Stimulated activated CD8-positive, alpha-beta memory T cell treated with anti-CD3 and anti-CD28 coated beads, Interleukin-12 subunit alpha, Interleukin-12 subunit beta, amount 100 ng/mL, for 4 hours (primary cell): ENCODE data around the gene KLHL6.
A peak's percentile ranks its signal among the peaks of the same experiment; 100 is the strongest.
"Not testable (repeated sequence)": the region's sequence is repeated elsewhere in the genome, so short reads cannot be mapped to it uniquely, and the experiment has no call there.

Experiments
- DNase-seq: peaks from one replicate; pipeline ENCODE4 v3.0.0-alpha.2; 2020; ENCODE audit warnings: low read depth

The KLHL6 gene, protein sequence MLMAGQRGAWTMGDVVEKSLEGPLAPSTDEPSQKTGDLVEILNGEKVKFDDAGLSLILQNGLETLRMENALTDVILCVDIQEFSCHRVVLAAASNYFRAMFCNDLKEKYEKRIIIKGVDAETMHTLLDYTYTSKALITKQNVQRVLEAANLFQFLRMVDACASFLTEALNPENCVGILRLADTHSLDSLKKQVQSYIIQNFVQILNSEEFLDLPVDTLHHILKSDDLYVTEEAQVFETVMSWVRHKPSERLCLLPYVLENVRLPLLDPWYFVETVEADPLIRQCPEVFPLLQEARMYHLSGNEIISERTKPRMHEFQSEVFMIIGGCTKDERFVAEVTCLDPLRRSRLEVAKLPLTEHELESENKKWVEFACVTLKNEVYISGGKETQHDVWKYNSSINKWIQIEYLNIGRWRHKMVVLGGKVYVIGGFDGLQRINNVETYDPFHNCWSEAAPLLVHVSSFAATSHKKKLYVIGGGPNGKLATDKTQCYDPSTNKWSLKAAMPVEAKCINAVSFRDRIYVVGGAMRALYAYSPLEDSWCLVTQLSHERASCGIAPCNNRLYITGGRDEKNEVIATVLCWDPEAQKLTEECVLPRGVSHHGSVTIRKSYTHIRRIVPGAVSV

DNA sequence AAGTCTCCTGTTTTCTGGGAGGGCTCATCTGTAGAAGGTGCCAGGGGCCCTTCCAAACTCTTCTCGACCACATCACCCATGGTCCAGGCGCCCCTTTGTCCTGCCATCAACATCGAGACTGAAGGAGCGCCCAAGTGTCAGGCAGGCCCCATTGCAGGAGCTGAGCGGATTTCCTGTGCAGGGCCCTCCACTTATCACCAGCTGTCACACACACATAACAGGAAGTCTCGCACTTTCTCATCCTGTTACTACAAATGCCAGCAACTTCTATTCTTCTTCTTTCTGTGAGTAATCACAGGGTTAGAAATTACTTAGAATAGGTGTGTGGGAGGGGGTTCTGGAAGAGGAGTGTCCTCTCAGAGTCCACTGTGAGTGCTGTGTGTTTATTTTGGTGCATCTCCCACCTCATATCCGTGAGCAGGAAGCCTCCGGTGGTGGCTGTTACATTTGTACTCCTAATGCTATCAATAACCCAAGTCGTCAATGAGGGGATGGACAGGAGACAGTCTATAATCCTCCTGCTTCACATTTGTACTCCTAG, at the start of gene KLHL6:
KLHL6 (minus strand) TSS at position 166 of the 541 bp plus-strand sequence; CDS start at position 113, 53 bp downstream.
- DNase-seq = peak; percentile 43

DNA sequence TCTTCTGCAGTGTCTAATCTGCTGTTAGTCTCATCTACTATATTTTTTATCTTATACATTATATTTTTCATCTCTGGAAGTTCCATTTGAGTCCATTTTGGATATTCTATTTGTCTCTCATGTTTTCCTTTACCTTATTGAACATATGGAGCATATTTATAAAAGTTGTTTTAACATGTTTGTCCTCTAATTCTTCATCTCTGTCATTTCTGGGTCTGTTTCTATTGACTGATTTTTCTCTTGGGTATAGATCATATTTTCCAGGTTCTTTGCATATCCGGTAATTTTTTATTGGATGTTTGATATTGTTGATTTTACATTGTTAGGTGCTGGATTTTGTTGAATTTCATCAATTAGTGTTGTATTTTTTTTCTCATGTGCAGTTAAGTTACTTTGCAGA, 42.5 kb upstream of the KLHL6 start:
- no peak for DNase-seq

DNA sequence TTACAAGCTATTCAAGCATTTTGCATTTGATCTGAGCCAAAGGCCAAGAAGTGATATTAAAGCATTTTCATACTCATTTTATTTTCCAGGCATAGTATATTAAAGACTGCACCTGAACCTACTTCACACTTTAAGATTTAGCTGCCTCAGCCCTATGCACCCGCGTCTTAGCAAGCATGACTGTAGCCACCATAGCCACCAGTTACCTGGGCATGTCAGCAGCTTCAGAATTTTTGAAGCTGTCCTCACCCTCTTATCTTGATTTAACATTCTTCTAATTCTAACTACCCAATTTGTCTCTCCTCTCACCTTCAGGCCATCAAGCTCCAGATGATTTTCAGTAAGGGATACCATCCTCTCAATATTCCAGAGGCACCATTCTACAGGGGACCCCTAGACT, 39.1 kb upstream of the KLHL6 start:
- no peak for DNase-seq

DNA sequence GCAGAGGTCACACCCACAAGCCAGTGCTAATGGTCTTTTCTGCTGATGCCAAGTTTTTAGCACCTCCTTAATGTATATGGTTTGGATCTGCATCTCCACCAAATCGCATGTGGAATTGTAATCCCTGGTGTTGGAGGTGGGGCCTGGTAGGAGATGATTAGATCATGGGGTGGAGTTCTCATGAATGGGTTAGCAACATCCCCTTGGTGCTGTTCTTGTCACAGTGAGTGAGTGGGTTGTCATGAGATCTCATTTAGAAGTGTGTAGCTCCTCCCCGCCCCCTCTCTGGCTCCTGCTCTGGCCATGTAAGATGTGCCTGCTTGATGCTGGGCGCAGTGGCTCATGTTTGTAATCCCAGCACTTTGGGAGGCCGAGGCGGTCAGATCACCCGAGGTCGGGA, 37.3 kb upstream of the KLHL6 start:
- DNase-seq = no peak

- DNase-seq = no peak
Measured at GRCh38 chr3:183591881-183592521, 36.5 kb upstream of the KLHL6 start.

DNA sequence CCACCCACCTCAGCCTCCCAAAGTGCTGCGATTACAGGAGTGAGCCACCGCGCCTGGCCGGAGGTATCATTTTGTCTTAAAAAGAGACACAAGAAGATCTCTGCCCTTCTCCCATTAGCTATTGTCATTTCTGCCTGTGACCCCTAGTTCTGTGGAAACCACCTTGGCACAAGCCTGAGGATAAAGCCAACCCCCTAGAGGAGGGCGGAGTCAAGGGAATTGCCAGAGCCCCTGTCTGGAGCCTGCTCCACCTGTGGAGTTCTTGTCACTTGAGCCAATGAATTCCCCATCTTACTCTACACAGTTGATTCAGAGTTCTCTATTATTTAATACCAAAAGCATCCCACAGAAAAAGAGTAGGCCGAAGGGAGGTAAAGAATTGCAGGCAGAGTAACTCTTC, 34.9 kb upstream of the KLHL6 start:
- no peak for DNase-seq

DNA sequence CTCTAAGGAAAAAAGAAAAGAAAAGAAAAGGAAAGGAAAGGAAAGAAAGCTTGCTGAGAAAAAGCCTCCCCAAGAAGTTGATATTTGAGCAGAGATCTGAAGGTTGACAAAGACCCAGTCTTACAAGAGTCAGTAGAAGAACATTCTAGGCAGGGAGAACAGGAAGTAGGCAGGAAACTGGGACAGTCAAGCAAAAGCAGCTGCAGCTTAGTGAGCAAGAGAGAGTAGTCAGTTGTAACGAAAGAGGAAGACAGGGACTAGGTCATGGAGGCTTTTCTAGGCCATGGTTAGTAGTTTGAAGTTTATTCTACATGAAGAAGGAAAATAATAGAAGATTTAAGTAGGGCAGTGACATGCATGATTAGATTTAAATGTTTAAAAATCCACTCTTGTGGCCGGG, 31.8 kb upstream of the KLHL6 start:
- no peak for DNase-seq

DNA sequence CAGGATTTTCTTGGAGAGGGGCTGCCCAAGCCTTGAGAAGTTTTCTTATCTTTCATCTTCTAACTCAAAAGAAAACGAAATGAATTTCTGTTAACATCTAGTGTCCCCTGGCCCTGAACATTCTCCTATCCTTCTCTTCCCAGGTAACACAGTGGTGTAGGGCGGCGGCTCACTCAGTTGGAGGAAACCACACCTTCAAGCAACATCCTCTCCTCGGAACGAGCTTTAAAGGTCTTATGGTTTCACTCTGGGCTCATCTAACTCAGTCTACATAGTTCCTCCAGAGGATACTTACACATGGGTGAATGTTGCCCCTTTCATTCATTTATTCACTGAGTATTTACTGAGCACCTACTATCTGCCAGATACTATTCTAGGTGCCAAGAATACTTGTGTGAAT, 31.0 kb upstream of the KLHL6 start:
- DNase-seq = no peak

DNA sequence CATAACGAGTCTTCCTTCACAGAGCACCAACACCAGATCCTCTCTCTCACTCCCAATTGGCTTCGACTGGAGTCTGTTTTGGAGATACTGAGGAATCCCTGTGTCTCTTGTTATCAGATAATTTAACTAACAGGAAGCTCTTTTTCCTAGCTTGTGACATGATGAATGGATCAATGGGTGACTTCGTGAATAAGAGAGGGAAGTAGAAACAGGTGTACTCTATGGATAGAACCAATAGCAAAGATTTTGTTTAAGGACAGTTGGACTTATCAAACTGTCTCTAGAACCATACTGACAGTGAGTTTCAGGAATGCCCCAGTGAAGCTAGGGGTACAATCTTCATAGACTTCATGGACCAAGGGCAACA, 29.4 kb upstream of the KLHL6 start:
- DNase-seq = no peak

DNA sequence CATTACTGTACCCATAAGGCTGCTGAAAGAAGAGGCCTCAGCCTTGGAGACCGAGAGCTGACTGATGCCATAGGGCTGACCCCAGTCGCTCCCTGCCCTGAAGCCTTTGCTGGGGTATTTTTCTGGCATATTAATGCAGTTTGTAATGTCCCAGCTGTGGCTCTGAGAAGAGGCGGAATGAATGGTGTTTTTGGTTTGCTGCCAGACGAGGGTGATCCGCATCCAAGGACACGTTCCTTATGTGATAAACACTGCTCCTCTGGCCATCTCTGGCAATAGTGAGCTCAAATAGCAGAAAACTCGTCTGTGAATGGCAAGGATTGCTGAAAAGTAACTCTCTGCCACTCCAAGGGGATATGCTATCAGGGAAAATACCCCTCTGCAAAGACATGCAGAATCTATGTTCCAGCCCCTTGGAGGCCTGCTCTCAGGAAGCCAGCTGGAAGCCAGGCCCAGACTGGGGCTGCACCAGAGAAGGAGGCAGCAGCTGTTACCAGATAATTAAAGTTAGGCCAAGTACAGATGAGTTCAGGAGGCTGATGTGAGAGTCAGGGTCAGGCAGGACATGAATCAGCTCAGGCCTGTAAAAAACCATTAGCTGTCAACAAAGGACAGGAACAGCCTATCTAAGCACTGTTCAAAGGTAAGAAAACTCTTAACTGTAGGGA, 28.9 kb upstream of the KLHL6 start:
- DNase-seq = no peak

DNA sequence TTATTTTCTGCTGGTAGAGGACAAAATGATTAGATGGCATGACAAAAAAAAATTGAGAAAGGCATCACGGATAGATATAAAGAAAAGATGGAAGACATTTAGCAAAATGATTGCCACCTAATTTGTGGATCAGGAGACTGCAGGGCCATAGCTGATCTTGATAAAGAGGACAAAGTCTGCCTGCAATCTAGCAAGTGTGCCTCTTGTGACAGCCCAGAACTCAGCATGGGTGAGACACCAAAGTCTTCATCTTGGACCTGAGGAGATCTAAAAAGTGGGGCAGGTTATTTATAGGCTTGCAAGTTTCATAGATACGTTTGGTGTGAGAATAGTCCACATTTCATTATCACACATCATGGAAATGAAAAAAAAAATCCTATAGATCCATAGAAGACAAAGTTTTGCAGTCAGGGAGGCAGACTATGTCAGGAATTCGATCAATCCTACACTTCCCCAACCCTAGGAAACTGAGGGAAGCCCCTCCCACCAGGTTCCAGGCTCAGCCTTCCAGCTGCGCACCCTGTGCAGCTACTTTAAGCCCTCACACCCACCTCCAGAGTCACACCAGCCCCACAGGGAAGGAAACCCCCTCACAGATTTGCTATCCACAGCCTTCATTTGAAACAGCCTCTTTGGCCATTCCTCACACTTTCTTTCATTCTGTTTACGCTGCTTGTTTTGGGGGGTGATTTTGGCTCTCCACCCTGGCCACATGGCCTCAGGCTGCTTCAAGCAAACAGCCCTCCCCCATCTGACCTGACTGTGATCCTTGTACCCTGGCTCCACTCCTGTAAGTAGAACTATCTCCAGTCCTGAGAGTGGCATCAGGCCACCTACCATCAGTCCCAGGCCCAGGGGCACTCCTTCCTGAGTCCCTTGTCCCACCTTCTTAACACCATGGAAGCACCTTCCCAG, 28.1 kb upstream of the KLHL6 start:
- DNase-seq = no peak

DNA sequence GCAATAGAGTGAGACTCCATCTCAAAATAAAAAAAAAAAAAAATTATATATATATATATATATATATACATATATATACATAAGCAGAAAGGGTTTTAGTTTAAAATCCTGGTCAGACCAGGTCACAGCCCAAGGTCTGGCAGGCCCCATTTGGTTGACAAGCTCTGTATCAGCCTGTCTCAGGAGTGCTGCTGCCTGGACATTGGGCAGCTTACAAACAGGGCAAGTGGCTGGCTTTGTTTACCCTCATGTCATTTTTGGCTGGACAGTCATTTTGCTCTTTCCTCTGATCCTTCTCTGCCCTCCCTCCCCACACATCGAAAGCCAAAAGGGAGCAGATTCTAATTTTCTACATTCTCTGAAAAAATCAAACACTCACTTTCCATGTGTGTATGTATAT, 26.7 kb upstream of the KLHL6 start:
- DNase-seq = no peak

DNA sequence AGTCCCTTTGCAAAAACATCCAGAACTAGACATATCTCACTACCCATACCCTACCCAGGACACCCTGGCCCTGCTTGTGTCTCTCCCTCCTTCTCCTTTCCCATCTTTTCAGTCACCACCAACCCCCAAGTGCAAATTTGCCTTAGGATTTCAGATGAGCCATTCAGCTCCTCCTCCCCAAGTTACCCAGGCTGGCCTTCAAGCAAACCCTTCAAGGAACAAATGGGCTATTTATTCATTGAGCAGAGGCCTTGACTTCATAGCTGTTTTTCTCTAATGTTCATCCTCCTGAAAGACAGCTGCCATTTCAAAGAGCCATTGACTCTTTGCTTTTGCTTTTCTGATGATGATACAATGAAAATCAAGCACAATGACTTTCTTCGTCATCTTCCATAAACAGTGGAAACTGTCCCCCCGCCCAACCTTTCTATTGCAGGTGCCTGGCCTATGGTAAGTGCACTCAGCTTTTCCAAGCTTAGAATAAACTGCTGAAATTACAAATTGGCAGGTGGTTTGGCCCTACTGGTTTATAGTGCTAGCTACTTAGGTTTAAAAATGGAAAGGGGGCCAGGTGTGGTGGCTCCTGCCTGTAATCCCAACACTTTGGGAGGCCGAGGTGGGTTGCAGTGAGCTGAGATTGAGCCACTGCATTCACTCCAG, 26.1 kb upstream of the KLHL6 start:
- DNase-seq = no peak

DNA sequence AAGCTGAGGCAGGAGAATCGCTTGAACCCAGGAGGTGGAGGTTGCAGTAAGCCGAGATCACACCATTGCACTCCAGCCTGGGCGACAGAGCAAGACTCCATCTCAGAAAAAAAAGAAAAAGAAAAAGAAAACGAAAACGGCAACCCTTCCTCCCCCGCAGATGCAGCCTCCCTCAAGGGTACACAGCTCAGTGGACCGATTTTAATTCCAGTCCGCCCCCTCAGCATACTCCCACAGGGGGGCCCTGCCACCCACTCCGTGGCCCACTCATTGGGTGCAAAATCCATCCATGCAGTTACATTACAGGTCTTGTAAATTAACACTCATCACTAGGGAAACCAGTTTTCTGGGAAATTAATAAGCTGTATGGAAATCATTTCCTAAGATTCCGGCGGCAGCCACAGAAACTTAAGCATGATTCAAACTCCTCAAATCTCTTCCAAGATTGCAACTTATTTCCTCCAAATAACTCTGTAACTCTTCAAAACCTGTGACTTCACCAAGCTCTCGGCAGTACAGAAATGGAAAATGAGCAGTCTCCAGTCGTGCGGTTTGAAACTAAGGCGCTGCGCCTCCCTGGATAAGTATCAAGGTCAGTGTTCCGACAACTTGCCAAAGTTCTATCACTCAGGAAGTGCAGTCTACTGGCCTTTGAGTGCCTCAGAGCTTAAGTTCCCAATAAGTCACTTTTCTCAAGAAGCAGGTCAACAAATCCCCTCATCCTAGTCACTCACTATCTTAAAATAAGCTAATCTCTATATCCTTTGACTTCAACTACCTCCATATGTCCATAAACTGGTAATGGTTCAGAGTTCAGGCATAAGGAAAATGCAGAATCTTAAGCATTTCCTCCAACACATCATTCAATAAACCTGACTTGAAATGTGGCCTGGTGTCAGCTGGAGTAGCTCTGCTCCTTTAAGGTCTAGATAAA, 24.7 kb upstream of the KLHL6 start:
- no peak for DNase-seq

- DNase-seq = no peak
Measured at GRCh38 chr3:183578179-183578578, 22.7 kb upstream of the KLHL6 start.

DNA sequence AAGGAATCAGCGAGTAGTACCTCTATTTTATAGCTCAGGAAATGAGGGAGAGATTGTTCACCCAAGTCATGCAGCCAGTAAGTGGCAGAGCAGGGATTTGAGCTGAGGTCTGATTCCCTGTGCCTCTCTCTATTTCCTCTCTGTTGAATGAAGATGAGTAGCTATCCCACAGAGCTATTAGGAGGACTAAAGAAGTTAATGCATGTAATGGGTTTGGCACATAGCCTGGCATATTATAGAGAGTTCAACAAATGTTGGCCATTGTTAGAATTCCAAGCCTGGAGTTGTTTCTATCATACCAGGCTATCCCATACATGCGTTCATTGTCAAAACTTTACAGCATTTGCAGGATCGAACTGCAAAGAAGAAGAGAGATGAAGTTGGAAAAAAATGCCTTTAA, 21.8 kb upstream of the KLHL6 start:
- no peak for DNase-seq

DNA sequence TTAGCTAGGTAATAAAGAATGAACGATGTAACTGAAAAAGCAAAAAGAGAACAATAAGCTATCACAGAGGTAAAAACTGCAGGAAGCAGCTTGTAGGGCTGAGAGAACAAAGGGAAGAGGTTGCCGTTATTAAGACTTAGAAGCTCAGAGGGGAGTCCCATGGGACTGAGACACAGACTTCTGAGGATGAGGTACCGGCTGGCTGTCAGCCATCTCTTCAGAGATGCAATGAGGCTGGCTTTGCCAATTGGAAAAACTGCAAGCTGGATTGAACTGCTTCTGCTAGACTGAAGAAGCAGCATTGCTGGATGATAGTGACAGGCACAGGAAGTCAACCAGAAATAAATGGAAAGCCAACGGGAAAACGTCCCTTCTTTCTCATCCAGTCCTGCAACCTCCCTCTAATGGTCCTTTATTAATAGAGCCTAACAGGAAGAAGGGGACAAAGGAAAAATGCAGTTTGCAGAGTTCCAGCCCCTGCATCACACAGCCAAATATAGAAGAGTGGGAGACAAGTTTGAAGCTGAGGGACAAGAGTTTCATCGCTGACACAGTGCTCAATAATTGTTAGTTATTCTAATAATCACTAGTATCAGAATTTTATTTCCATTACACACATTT, 21.1 kb upstream of the KLHL6 start:
- no peak for DNase-seq

DNA sequence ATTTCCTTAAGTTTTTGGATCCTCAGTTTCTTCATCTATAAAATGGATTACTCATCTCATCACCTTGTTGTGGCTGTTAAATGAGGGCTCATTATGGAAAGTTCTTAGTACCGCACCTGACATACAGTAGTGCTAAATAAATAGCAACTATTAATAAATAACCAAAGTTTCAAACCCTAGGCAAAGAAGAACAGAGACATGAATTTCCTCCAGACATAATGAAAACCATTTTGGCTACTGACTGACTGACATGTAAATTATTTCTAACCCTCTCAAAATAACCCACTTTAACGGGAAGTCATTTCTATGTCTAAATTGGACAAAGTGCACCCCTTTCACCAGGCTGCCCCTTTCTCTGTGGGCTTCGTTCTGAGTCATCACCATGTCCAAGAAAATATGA, 17.4 kb upstream of the KLHL6 start:
- DNase-seq = no peak

GRCh38 chr3:183570191-183570590, 14.7 kb upstream of the KLHL6 start:
- not testable (repeated sequence) for DNase-seq
